ENCODE measurements around the gene OR4N5.

Gene OR4N5

DNA sequence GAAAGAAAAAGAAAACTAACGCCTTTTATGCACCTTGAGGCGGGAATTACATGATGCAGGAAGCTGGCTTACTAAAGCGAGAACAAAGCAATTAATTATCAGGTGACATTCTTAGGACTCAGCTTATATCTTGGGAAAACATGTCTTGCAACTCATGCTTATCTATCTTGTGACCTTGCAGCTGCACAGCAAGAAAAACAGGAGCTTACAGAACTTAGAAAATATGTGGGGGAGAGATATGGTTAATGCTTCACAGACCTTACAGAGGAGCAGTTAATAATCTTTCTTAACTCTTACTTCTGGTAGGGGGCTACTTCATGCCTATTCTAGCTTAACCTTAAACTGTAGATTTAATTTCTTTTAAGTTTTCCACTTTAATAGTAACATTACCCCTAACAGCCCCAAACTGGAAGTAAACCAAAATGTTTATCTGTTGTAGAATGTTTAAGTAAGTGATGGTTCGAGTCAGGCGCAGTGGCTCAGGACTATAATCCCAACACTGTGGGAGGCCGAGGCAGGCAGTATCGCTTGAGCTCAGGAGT is 38.9 kb downstream of the OR4N5 start:
- TF ChIP-seq, protein P1, sequence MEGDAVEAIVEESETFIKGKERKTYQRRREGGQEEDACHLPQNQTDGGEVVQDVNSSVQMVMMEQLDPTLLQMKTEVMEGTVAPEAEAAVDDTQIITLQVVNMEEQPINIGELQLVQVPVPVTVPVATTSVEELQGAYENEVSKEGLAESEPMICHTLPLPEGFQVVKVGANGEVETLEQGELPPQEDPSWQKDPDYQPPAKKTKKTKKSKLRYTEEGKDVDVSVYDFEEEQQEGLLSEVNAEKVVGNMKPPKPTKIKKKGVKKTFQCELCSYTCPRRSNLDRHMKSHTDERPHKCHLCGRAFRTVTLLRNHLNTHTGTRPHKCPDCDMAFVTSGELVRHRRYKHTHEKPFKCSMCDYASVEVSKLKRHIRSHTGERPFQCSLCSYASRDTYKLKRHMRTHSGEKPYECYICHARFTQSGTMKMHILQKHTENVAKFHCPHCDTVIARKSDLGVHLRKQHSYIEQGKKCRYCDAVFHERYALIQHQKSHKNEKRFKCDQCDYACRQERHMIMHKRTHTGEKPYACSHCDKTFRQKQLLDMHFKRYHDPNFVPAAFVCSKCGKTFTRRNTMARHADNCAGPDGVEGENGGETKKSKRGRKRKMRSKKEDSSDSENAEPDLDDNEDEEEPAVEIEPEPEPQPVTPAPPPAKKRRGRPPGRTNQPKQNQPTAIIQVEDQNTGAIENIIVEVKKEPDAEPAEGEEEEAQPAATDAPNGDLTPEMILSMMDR (IDR thresholded peaks at IDR 0.05) = no peak
- no peak overlapping the region for H3K4me3 ChIP-seq
- H3K27ac ChIP-seq = no peak overlapping the region
- no peak for DNase-seq (ENCODE audit: low spot score)

DNA sequence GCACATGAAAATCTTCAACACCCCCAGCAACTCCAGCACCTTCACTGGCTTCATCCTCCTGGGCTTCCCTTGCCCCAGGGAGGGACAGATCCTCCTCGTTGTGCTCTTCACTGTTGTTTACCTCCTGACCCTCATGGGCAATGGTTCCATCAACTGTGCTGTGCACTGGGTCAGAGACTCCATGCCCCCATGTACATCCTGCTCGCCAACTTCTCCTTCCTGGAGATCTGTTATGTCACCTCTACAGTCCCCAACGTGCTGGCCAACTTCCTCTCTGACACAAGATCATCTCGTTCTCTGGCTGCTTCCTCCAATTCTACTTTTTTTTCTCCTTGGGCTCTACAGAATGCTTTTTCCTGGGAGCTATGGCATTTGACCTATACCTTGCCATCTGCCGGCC is 40.6 kb downstream of the OR4N5 start:
- TF ChIP-seq, protein P1 (IDR thresholded peaks at IDR 0.05) = no peak
- Histone ChIP-seq H3K27ac (no peak overlapping the region), H3K4me3 (no peak overlapping the region)
- DNase-seq (ENCODE audit: low spot score) = no peak

DNA sequence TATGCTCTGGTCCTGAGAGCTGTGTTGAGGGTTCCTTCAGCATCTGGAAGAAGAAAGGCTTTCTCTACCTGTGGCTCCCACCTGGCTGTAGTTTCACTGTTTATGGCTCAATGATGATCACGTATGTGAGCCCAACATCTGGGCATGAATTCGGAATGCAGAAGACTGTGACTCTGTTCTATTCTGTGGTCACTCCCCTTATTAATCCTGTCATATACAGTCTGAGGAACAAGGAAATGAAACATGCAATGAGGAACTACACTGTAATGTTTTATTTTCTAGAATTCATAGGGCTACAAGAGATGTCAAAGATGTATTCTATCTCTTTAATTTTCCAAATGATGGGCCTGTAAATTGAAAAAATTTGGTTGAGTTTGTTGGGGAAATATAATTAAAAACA is 41.3 kb downstream of the OR4N5 start:
- TF ChIP-seq, protein P1 (IDR thresholded peaks at IDR 0.05) = no peak
- no peak overlapping the region for H3K27ac ChIP-seq
- no peak overlapping the region for H3K4me3 ChIP-seq
- no peak for DNase-seq (ENCODE audit: low spot score)

DNA sequence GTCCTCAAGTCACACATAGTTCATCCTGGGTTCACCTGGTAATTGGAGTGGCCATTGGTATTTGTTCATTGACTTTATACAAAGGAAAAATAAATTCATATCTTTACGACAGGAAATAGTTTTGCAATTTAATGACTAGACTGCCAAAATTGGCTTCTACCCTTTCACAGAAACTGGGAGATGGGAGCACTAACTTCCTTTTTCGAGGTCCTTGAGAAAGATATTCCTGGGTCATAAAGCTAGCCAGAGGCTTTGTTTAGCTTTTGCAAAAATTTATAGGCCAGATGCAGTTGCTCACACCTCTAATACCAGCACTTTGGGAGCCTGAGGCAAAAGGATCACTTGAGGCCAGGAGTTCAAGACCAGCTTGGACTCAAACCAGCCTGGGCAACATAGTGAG is 41.9 kb downstream of the OR4N5 start:
- TF ChIP-seq, protein P1 (IDR thresholded peaks at IDR 0.05) = no peak
- Histone ChIP-seq H3K4me3 (no peak overlapping the region), H3K27ac (no peak overlapping the region)
- DNase-seq (ENCODE audit: low spot score) = no peak

DNA sequence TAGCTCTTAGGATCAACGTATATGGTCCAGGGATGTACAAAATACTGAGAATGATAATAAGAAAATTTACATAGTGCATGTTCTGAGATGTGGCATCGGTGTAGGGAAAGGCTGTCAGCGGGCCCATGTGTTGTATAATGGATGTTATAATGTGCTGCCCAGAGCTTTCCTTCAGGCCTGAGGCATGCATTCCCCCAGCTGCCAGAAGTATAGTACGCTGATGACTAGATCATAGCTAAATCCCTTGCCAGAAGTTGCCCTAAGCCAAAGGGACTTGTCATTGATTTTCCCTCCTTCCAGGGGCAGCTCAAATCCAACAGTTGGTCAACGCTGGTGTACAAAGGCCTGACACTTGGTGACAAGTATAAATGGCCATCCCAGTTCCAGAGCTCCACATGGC is 45.6 kb downstream of the OR4N5 start:
- TF ChIP-seq, protein P1 (IDR thresholded peaks at IDR 0.05) = no peak
- H3K27ac ChIP-seq = no peak overlapping the region
- H3K4me3 ChIP-seq = no peak overlapping the region
- no peak for DNase-seq (ENCODE audit: low spot score)

DNA sequence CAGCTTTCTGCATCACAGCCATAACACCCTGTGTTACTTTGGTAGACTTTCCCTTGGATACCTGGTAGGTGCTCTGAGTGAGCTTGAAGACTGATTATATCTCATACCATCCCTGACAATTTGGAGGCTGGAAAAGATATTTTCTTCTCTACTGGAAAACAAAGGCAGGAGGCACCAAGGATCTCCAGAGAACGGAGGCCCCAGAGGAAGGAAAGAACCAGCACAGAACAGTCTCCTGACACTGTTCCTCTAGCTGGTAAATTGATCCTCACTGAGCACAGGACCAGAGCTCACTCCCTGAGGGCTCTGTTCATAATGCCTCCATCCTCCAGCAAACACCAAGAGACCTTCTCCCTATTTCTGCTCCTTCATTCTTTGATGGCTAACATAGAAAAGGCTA is 52.0 kb downstream of the OR4N5 start, which contains the start of gene OR11G2:
TSS of gene OR11G2 (plus strand) at position 301 of the 400 bp plus-strand sequence. CDS start 6,542 bp downstream, outside the sequence.
- TF ChIP-seq, protein P1 (IDR thresholded peaks at IDR 0.05) = no peak
- Histone ChIP-seq H3K27ac (no peak within 1 kb of the TSS), H3K4me3 (no peak within 1 kb of the TSS)
- no peak for DNase-seq (ENCODE audit: low spot score)

DNA sequence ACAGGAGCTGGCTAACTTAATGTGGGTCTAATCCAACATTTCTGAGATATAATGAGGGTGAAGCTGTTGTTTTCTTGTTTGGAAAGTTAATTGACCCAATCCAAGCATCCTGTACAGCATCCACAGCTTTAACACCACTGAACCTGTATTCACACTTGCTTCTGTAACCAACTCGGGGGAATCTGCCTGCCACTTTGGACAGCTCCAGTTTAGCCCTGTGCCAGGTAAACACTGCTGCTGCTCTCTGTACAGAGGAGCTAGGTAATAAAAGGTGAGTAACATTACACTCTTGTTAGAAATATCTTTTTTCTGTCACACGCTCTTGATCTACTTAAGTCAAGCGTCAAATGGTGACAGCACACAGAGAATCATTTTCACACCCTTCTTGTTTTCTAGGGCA is 52.8 kb downstream of the OR4N5 start:
- Histone ChIP-seq H3K4me3 (no peak overlapping the region), H3K27ac (no peak overlapping the region)
- DNase-seq (ENCODE audit: low spot score) = no peak
- TF ChIP-seq, protein P1 (IDR thresholded peaks at IDR 0.05) = no peak
